H1 (cell line): Measurements from ENCODE around the gene PML. TPM values are rescaled to one million over a fixed set of nuclear protein-coding genes. Genes with fewer than 3 reads are reported as not detected.

ENCODE experiments used
- CTCF ChIA-PET: fragments of 300-600 bp; sonication (Branson Sonifier 250); formaldehyde crosslinking; loops from one replicate; lab custom pipeline; 2021; ENCODE audit not compliant: partially characterized antibody; lab: Charles Lee
- POLR2A ChIA-PET: fragments of 300-600 bp; sonication (Branson Sonifier 250); formaldehyde crosslinking; loops from one replicate; lab custom pipeline; 2021; ENCODE audit warnings: inconsistent platforms; ENCODE audit not compliant: partially characterized antibody; lab: Charles Lee
- DNase-seq, 2 experiments: peaks; one replicate each; pipeline versions ENCODE4 v3.0.0 to v3.0.0-alpha.2; 2010 to 2022; ENCODE audit warnings: low spot score in 2 of 2, low read depth in 1 of 2, mixed read lengths in 1 of 2
- FAIRE-seq: peaks from 2 replicates; lab custom pipeline; 2011; peaks lifted over from hg19 to GRCh38; lab: Jason Lieb, UNC
- H2AFZ ChIP-seq: 2 replicates; pipeline ENCODE4 v1.8.1; 2012; ENCODE audit warnings: low read length, inconsistent platforms
- H2AK5ac ChIP-seq: 2 replicates; pipeline ENCODE4 v1.6.1; 2013; ENCODE audit warnings: low read depth, low read length
- H2BK120ac ChIP-seq: replicated peaks from 2 replicates; pipeline ENCODE3; 2013; ENCODE audit warnings: low read depth, low read length, inconsistent platforms
- H2BK12ac ChIP-seq: 2 replicates; pipeline ENCODE4 v1.6.1; 2013; ENCODE audit warnings: low read depth, low read length
- H2BK15ac ChIP-seq: 2 replicates; pipeline ENCODE4 v1.6.1; 2013; ENCODE audit warnings: low read length
- H2BK20ac ChIP-seq: 2 replicates; pipeline ENCODE4 v1.6.1; 2013; ENCODE audit warnings: low read length
- H2BK5ac ChIP-seq: 2 replicates; pipeline ENCODE4 v1.6.1; 2013; ENCODE audit warnings: low read depth, low read length
- H3K14ac ChIP-seq: 2 replicates; pipeline ENCODE4 v1.6.1; 2013; ENCODE audit warnings: inconsistent platforms; ENCODE audit not compliant: insufficient read length
- H3K18ac ChIP-seq: 2 replicates; pipeline ENCODE4 v1.6.1; 2013; ENCODE audit warnings: low read length; ENCODE audit errors: extremely low read depth
- H3K23ac ChIP-seq: 2 replicates; pipeline ENCODE4 v1.6.1; 2013; ENCODE audit warnings: inconsistent platforms; ENCODE audit not compliant: insufficient read length
- H3K23me2 ChIP-seq: 2 replicates; pipeline ENCODE4 v1.6.1; 2013; ENCODE audit warnings: low read depth, low read length
- H3K27ac ChIP-seq: 2 replicates; pipeline ENCODE4 v1.6.1; 2011; ENCODE audit warnings: low read depth, low read length, inconsistent platforms
- H3K27me3 ChIP-seq, 4 experiments: replicated peaks in 1 of 4; 1 replicate in 1 of 4; 2 replicates in 3 of 4; pipeline versions ENCODE4 v1.6.1 to v1.8.1; 2011 to 2013; ENCODE audit warnings: low read length in 3 of 4, mild to moderate bottlenecking in 3 of 4, inconsistent platforms in 2 of 4, mixed read lengths in 2 of 4, moderate library complexity in 1 of 4; ENCODE audit not compliant: control insufficient read depth in 3 of 4, insufficient read depth in 3 of 4; ENCODE audit errors: extremely low read depth in 1 of 4
- H3K36me3 ChIP-seq, 4 experiments: 2 replicates each; pipeline versions ENCODE4 v1.6.1 to v1.8.1; 2011 to 2013; ENCODE audit warnings: mild to moderate bottlenecking in 4 of 4, low read length in 3 of 4, moderate library complexity in 2 of 4, control low read depth in 1 of 4, inconsistent platforms in 1 of 4; ENCODE audit not compliant: insufficient read depth in 4 of 4, control insufficient read depth in 2 of 4
- H3K4ac ChIP-seq: replicated peaks from 2 replicates; pipeline ENCODE3; 2013; ENCODE audit warnings: low read length, low read depth, mixed read lengths, inconsistent platforms; ENCODE audit not compliant: insufficient read length
- H3K4me1 ChIP-seq, 4 experiments: replicated peaks in 1 of 4; 1 replicate in 1 of 4; 2 replicates in 3 of 4; pipeline versions ENCODE4 v1.6.1 to v1.8.1; 2011 to 2013; ENCODE audit warnings: low read length in 3 of 4, inconsistent platforms in 2 of 4, mixed read lengths in 1 of 4; ENCODE audit not compliant: insufficient read depth in 4 of 4, control insufficient read depth in 3 of 4
- H3K4me2 ChIP-seq, 2 experiments: 2 replicates each; pipeline versions ENCODE4 v1.6.1 to v1.8.1; 2011 to 2013; ENCODE audit warnings: low read depth in 2 of 2, low read length in 2 of 2, control low read depth in 1 of 2, inconsistent platforms in 1 of 2, mild to moderate bottlenecking in 1 of 2; ENCODE audit not compliant: insufficient read depth in 1 of 2
- H3K4me3 ChIP-seq, 4 experiments: fragments of 200-600, 300-600 bp in 1 of 4; sonication (generic), shearing (Covaris generic), sonication (Bioruptor Twin) in 1 of 4; 2 replicates each; pipeline versions ENCODE4 v1.5.1 to v1.8.1; 2011 to 2016; ENCODE audit warnings: low read length in 4 of 4, low read depth in 3 of 4, control low read depth in 2 of 4, inconsistent platforms in 2 of 4, mild to moderate bottlenecking in 2 of 4, mixed read lengths in 1 of 4, moderate library complexity in 1 of 4; ENCODE audit not compliant: insufficient read depth in 2 of 4; ENCODE audit errors: extremely low read depth in 1 of 4
- H3K56ac ChIP-seq: replicated peaks from 2 replicates; pipeline ENCODE3; 2013; ENCODE audit warnings: low read depth, mild to moderate bottlenecking, mixed read lengths, low read length, inconsistent platforms; ENCODE audit not compliant: insufficient read length
- H3K79me1 ChIP-seq: 2 replicates; pipeline ENCODE4 v1.6.1; 2013; ENCODE audit warnings: low read depth, low read length, control low read depth
- H3K79me2 ChIP-seq, 2 experiments: 2 replicates each; pipeline versions ENCODE4 v1.6.1 to v1.8.1; 2012 to 2013; ENCODE audit warnings: low read length in 2 of 2, mild to moderate bottlenecking in 2 of 2, inconsistent platforms in 1 of 2; ENCODE audit not compliant: insufficient read depth in 2 of 2, control insufficient read depth in 1 of 2
- H3K9ac ChIP-seq, 4 experiments: replicated peaks in 1 of 4; 1 replicate in 1 of 4; 2 replicates in 3 of 4; pipeline versions ENCODE4 v1.6.1 to v1.8.1; 2011 to 2013; ENCODE audit warnings: low read depth in 3 of 4, low read length in 3 of 4, control low read depth in 2 of 4, mild to moderate bottlenecking in 2 of 4, moderate library complexity in 2 of 4, inconsistent platforms in 1 of 4; ENCODE audit errors: extremely low read depth in 1 of 4
- H3K9me3 ChIP-seq, 2 experiments: 2 replicates each; pipeline versions ENCODE4 v1.6.1 to v1.8.1; 2012 to 2013; ENCODE audit warnings: mild to moderate bottlenecking in 2 of 2, moderate library complexity in 2 of 2, control low read depth in 1 of 2, inconsistent platforms in 1 of 2, low read depth in 1 of 2, low read length in 1 of 2, mixed read lengths in 1 of 2; ENCODE audit not compliant: insufficient read depth in 2 of 2
- H4K20me1 ChIP-seq, 2 experiments: replicated peaks in 1 of 2; 2 replicates each; pipeline versions ENCODE3 to v1.8.1; 2011 to 2013; ENCODE audit warnings: inconsistent platforms in 2 of 2, low read length in 2 of 2, mild to moderate bottlenecking in 1 of 2; ENCODE audit not compliant: insufficient read depth in 2 of 2, control insufficient read depth in 1 of 2
- H4K5ac ChIP-seq: 2 replicates; pipeline ENCODE4 v1.6.1; 2013; ENCODE audit warnings: low read length, low read depth, mixed read lengths, inconsistent platforms; ENCODE audit not compliant: insufficient read length
- H4K8ac ChIP-seq: 2 replicates; pipeline ENCODE4 v1.8.0; 2013; ENCODE audit warnings: mild to moderate bottlenecking, moderate library complexity, low read length, inconsistent platforms; ENCODE audit not compliant: insufficient read depth; ENCODE audit errors: extremely low read depth
- H4K91ac ChIP-seq: replicated peaks from 2 replicates; pipeline ENCODE3; 2013; ENCODE audit warnings: low read length, mixed read lengths, inconsistent platforms; ENCODE audit not compliant: insufficient read length
- ASH2L ChIP-seq: fragments of 200-600, 300-600 bp; sonication (generic); IDR thresholded peaks from one replicate; pipeline ENCODE4 v1.7.1; 2017; ENCODE audit warnings: low read length
- CHD1 ChIP-seq: IDR thresholded peaks from 2 replicates; pipeline ENCODE4 v1.6.1; 2012; ENCODE audit warnings: low read depth, low read length, improper control_type of control experiment
- KDM1A ChIP-seq: fragments of 200-600, 300-600 bp; sonication (generic); IDR thresholded peaks from 2 replicates; pipeline ENCODE4 v1.7.1; 2016; ENCODE audit warnings: mild to moderate bottlenecking, low read length, borderline replicate concordance
- RFX5 ChIP-seq: IDR thresholded peaks from 2 replicates; pipeline ENCODE4 v1.6.1; 2011; ENCODE audit warnings: low read depth, low read length, improper control_type of control experiment, borderline replicate concordance
- TAF7 ChIP-seq: optimal IDR thresholded peaks from 2 replicates; pipeline ENCODE3; 2011; ENCODE audit warnings: low read depth, mild to moderate bottlenecking, inconsistent platforms, low read length, moderate library complexity, borderline replicate concordance
- TCF12 ChIP-seq: IDR thresholded peaks from 2 replicates; pipeline ENCODE4 v1.6.1; 2011; ENCODE audit warnings: low read depth, mild to moderate bottlenecking, low read length
- WGBS, 2 experiments: shearing (Covaris generic) in 1 of 2; methylation state at CpG; one replicate each; pipeline versions ENCODE4 v1.1.6 to v1.1.7; 2013 to 2015; ENCODE audit warnings: low lambda C conversion rate in 2 of 2, mixed read lengths in 2 of 2, inconsistent platforms in 1 of 2, low coverage in 1 of 2, missing lambda C conversion rate in 1 of 2; ENCODE audit not compliant: insufficient replicate concordance in 2 of 2, insufficient coverage in 1 of 2, insufficient read length in 1 of 2; ENCODE audit errors: extremely low coverage in 1 of 2, missing lambda C conversion rate in 1 of 2; 5-methylcytosine and 5-hydroxymethylcytosine counted together
- polyA plus RNA-seq, 7 experiments: library from polyadenylated mRNA; depleted of rRNA in 3 of 7; stranded (reverse) in 5 of 7; unstranded in 2 of 7; fragments of >200 nt in 5 of 7; fragments of 200-250 nt in 2 of 7; gene quantifications; 1 replicate in 5 of 7; 2 replicates in 1 of 7; 4 replicates in 1 of 7; pipeline versions ENCODE4 v1.2.1 to v1.2.3, GENCODE V29; 2011 to 2013; ENCODE audit warnings: missing spikeins in 2 of 7, mixed read lengths in 2 of 7
- total RNA-seq: library from RNA; stranded (reverse); fragmentation: NEBNext Ultra II Directional; extraction: Animal tissue kit (Norgen Biotek cat#: 25700); gene quantifications from 2 replicates; pipeline ENCODE4 v1.2.1, GENCODE V29; 2021

PML gene
- total and polyA plus RNA-seq, 2 of the 8 experiments (the other 6 are each of a cell fraction or from before 2014, with no cell fraction given): 14.9 to 30.3 TPM

DNA sequence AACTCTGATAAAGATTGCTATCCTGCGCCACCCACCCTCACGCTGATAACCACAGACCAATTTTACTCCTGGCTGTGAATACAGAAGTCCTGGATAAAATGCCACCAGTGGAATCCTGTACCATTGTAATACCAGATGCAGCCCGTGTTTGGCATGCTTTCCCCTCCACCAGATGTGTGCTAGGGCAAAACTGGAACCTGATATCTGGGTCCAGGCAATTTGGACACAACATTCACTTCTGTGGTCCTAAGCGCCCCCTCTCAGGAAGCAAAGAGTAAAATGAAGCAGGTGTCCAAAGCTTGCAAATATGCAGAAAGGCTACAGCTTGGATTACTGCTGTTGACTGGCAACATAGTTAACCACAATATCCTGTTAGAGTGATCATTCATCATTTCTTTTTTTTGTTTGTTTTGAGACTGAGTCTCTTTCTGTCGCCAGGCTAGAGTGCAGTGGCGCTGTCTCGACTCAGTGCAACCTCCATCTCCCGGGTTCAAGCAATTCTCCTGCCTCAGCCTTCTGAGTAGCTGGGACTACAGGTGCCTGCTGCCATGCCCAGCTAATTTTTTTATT, 35.4 kb upstream of the PML start:
- no peak overlapping the region for H2BK20ac ChIP-seq
- H2BK12ac ChIP-seq: no peak overlapping the region
- ChIA-PET CTCF (interaction anchor here (0.6 to 2.9 kb wide), 11 partner anchors 8 to 352 kb away, joined by 3 to 12 read pairs (median 5); no protein-coding TSS in a partner anchor), POLR2A (no interaction called here)
- FAIRE-seq (no peak), DNase-seq (no peak)
- H2BK5ac ChIP-seq: no peak overlapping the region
- no peaks in the 10 kb centered on the region for H3K79me2 ChIP-seq
- H4K20me1 ChIP-seq: no peaks in the 10 kb centered on the region
- H2AFZ ChIP-seq: no peak overlapping the region
- H3K4me2 ChIP-seq: no peak overlapping the region
- H3K36me3 ChIP-seq: no peaks in the 10 kb centered on the region
- no peak overlapping the region for H3K14ac ChIP-seq
- no peaks in the 10 kb centered on the region for H3K79me1 ChIP-seq
- H3K27ac ChIP-seq: no peak overlapping the region
- no peak overlapping the region for H3K9ac ChIP-seq
- no peak overlapping the region for H2AK5ac ChIP-seq
- H3K23ac ChIP-seq: no peak overlapping the region
- H3K4me3 ChIP-seq: no peak overlapping the region
- no peak overlapping the region for H2BK120ac ChIP-seq
- no peak overlapping the region for H4K8ac ChIP-seq
- no peak overlapping the region for H4K5ac ChIP-seq
- H4K91ac ChIP-seq: no peak overlapping the region
- H3K27me3 ChIP-seq: no peaks in the 10 kb centered on the region
- no peaks in the 10 kb centered on the region for H3K4me1 ChIP-seq
- H2BK15ac ChIP-seq: no peak overlapping the region
- no peak overlapping the region for H3K4ac ChIP-seq
- no peak overlapping the region for H3K18ac ChIP-seq
- no peaks in the 10 kb centered on the region for H3K9me3 ChIP-seq
- WGBS, 2 experiments: 86% methylated on average over 8 of the region's 8 CpGs; no CpG with 5 or more reads in 1 of the 2 experiments
- no peaks in the 10 kb centered on the region for H3K23me2 ChIP-seq
- H3K56ac ChIP-seq: no peak overlapping the region
- TF ChIP-seq CHD1: no peak
- no peak for TF ChIP-seq TCF12
- no peak for TF ChIP-seq ASH2L
- no peak for TF ChIP-seq KDM1A
- no peak for TF ChIP-seq RFX5
- TF ChIP-seq TAF7: no peak
